ENCODE measurements around the gene ABCA4.

DNA sequence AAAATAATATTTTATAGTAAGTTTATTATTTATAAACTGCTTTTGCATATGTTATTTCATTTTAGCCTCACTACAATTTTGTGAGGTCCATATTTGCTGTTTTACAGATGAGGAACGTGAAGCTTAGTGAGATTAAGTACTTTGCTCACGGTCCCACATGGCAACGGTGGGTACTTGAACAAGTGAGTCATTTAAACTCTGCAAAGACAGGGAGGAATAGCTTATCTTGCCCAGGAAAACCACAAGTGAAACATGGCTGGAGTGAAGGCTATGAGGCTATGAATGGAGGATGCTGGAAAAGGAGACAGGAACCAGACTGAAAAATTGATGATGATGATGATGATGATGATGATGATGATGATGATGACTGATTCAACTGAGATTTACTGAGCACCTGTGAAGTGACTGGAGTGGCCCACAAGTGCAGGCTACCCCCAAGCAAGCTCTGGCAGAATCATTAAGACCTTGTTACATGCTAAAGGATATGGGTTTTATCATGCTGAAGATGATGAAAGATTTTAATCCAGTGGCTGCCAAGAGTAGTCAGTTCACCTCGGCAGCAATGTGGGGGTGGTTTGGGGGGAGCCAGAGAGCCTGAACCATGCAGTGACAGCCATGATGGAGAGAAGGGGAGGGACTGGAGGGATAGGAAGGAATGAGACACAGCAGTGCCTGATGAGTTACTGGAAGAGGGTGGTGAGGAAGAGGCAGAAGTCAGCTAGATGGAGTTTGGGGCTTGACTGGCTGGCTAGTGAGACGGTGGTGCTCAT, 1.4 kb upstream of the ABCA4 start:
- TF ChIP-seq POLR2A (IDR thresholded peaks at IDR 0.05) = no peak
- TF ChIP-seq CTCF (IDR thresholded peaks at IDR 0.05) = no peak

Data from Peyer's patch (tissue), 4 donors.